Measurements from ENCODE around the gene OR4D1. TPM values are rescaled to one million over a fixed set of nuclear protein-coding genes. Genes with fewer than 3 reads are reported as not detected.
A peak's percentile ranks its signal among the peaks of the same experiment; 100 is the strongest.

Gene OR4D1
- total RNA-seq, 2 donors from 2014 or later: not detected

- intact Hi-C loops (cut with DNase I): no loop called here
- no peak for DNase-seq (ENCODE audit: low spot score)
These were observed 39.5 kb downstream of the OR4D1 start for GRCh38 chr17:58187675-58188074.

GRCh38 chr17:58189436-58190146 is 41.4 kb downstream of the OR4D1 start:
- DNase-seq (ENCODE audit: low spot score): peak; percentile 91
- intact Hi-C loops (cut with DNase I): no loop called here

- intact Hi-C loops (cut with DNase I): no loop called here
- no peak for DNase-seq (ENCODE audit: low spot score)
These were observed 43.2 kb downstream of the OR4D1 start for GRCh38 chr17:58191241-58191896.

GRCh38 chr17:58192612-58193011 is 44.4 kb downstream of the OR4D1 start, which contains the start of gene EPX:
TSS of gene EPX (plus strand) at chr17:58192726. CDS start at chr17:58192847, 121 bp downstream.
- no peak for DNase-seq (ENCODE audit: low spot score)
- intact Hi-C loops (cut with DNase I): no loop called here

GRCh38 chr17:58193641-58194255 is 45.6 kb downstream of the OR4D1 start:
- no peak for DNase-seq (ENCODE audit: low spot score)
- intact Hi-C loops (cut with DNase I): no loop called here

- intact Hi-C loops (cut with DNase I): no loop called here
- DNase-seq (ENCODE audit: low spot score): no peak
These were observed 47.4 kb downstream of the OR4D1 start for GRCh38 chr17:58195518-58196123.

- intact Hi-C loops (cut with DNase I): no loop called here
- DNase-seq (ENCODE audit: low spot score): no peak
These were observed 48.4 kb downstream of the OR4D1 start for GRCh38 chr17:58196610-58197009.

GRCh38 chr17:58200024-58200633 is 51.9 kb downstream of the OR4D1 start:
- intact Hi-C loops (cut with DNase I): no loop called here
- DNase-seq (ENCODE audit: low spot score): no peak

GRCh38 chr17:58202859-58203258 is 54.7 kb downstream of the OR4D1 start:
- DNase-seq (ENCODE audit: low spot score): no peak
- intact Hi-C loops (cut with DNase I): no loop called here

GRCh38 chr17:58204796-58205195 is 56.6 kb downstream of the OR4D1 start:
- intact Hi-C loops (cut with DNase I): no loop called here
- no peak for DNase-seq (ENCODE audit: low spot score)

GRCh38 chr17:58205936-58206335 is 57.8 kb downstream of the OR4D1 start:
- DNase-seq (ENCODE audit: low spot score): no peak
- intact Hi-C loops (cut with DNase I): no loop called here

- DNase-seq (ENCODE audit: low spot score): no peak
These were observed 59.3 kb downstream of the OR4D1 start for GRCh38 chr17:58207451-58207850.

GRCh38 chr17:58208344-58208743 is 60.2 kb downstream of the OR4D1 start:
- intact Hi-C loops (cut with DNase I): no loop called here
- no peak for DNase-seq (ENCODE audit: low spot score)

More at GRCh38 chr17:58207451-58207850, 59.3 kb downstream of the OR4D1 start:
- intact Hi-C loops (cut with DNase I): no loop called here

Other genes with a start within 250 kb of the OR4D1 start
- 10 to 100 TPM; 42.3 to 43.6 TPM for gene CUEDC1, start 193.0 kb upstream of the OR4D1 start, total RNA-seq
- gene VEZF1, start 160.1 kb upstream of the OR4D1 start, total RNA-seq: 10 to 100 TPM; 56.1 to 61.8 TPM
- gene SRSF1, start 141.1 kb upstream of the OR4D1 start, total RNA-seq: 100 to 1,000 TPM; 120 to 152 TPM
- gene DYNLL2, start 65.0 kb upstream of the OR4D1 start, total RNA-seq: 10 to 100 TPM; 30.6 to 35.4 TPM
- not detected for gene OR4D2, start 18.6 kb downstream of the OR4D1 start, total RNA-seq
- gene EPX, start 44.3 kb downstream of the OR4D1 start, total RNA-seq: not detected
- gene MKS1, start 70.9 kb downstream of the OR4D1 start, total RNA-seq: 1 to 10 TPM; 9.4 to 9.7 TPM
- not detected for gene LPO, start 90.2 kb downstream of the OR4D1 start, total RNA-seq
- under 1 TPM; 0.74 to 0.86 TPM for gene MPO, start 132.6 kb downstream of the OR4D1 start, total RNA-seq
- gene TSPOAP1, start 180.4 kb downstream of the OR4D1 start, total RNA-seq: 1 to 10 TPM; 8.2 to 10.0 TPM
- 10 to 100 TPM; 48.4 to 50.1 TPM for gene SUPT4H1, start 203.8 kb downstream of the OR4D1 start, total RNA-seq

All from posterior vena cava (tissue), 2 donors.